Upper lobe of left lung (tissue), 4 donors: Measurements from ENCODE around the gene LEFTY2.

Experiments
- POLR2AphosphoS5 ChIP-seq, 2 donors: sonication (generic); formaldehyde crosslinking; IDR thresholded peaks; one replicate each; pipeline ENCODE4 v1.5.1; 2017; ENCODE audit warnings: antibody characterized with exemption in 2 of 2
- TF ChIP-seq, protein P1 (sequence below), 6 experiments: fragments of 450-650 bp in 4 of 6; fragments of 200-600 bp in 2 of 6; sonication (generic) in 2 of 6; IDR thresholded peaks; one replicate each; pipeline ENCODE4 v1.5.1; 2016 to 2019; ENCODE audit warnings: antibody characterized with exemption in 6 of 6

DNA sequence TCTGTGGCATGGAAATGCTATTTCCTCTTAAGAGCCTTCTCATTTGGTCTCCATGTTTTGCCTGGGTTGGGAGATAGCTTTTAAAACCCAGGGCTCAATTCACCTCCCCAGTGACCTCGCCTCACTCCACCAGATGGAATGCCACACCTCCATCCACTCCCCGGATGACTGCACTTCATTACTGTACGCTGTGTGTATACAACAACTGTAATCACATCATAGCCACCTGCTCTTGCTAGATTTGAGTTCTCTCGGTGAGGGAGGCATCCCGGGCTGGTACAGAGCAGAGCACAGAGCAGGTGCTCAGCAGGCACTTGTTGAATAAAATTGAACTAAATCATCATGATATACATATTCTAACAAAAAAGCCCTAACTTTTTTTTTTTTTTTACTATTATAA is 32.1 kb upstream of the LEFTY2 start:
- TF ChIP-seq POLR2AphosphoS5 (IDR thresholded peaks at IDR 0.05) = no peak
- TF ChIP-seq, protein P1, sequence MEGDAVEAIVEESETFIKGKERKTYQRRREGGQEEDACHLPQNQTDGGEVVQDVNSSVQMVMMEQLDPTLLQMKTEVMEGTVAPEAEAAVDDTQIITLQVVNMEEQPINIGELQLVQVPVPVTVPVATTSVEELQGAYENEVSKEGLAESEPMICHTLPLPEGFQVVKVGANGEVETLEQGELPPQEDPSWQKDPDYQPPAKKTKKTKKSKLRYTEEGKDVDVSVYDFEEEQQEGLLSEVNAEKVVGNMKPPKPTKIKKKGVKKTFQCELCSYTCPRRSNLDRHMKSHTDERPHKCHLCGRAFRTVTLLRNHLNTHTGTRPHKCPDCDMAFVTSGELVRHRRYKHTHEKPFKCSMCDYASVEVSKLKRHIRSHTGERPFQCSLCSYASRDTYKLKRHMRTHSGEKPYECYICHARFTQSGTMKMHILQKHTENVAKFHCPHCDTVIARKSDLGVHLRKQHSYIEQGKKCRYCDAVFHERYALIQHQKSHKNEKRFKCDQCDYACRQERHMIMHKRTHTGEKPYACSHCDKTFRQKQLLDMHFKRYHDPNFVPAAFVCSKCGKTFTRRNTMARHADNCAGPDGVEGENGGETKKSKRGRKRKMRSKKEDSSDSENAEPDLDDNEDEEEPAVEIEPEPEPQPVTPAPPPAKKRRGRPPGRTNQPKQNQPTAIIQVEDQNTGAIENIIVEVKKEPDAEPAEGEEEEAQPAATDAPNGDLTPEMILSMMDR (IDR thresholded peaks at IDR 0.05) = no peak
